ENCODE measurements around the gene AUTS2.

AUTS2 gene

GRCh38 chr7:70435634-70436033 is 837.4 kb downstream of the AUTS2 start:
- no peak for DNase-seq (ENCODE audit: low read depth in 2 of 2, low spot score in 1 of 2)

GRCh38 chr7:70436790-70437350 is 838.6 kb downstream of the AUTS2 start:
- DNase-seq (ENCODE audit: low read depth in 2 of 2, low spot score in 1 of 2), result no peak

- no peak for DNase-seq (ENCODE audit: low read depth in 2 of 2, low spot score in 1 of 2)
Observed at GRCh38 chr7:70439651-70440050, 841.4 kb downstream of the AUTS2 start.

- DNase-seq (ENCODE audit: low read depth in 2 of 2, low spot score in 1 of 2), result no peak
Observed at GRCh38 chr7:70446448-70447143, 848.3 kb downstream of the AUTS2 start.

- no peak for DNase-seq (ENCODE audit: low read depth in 2 of 2, low spot score in 1 of 2)
Observed at GRCh38 chr7:70448312-70448906, 850.1 kb downstream of the AUTS2 start.

GRCh38 chr7:70450731-70451130 is 852.5 kb downstream of the AUTS2 start:
- no peak for DNase-seq (ENCODE audit: low read depth in 2 of 2, low spot score in 1 of 2)

- DNase-seq (ENCODE audit: low read depth in 2 of 2, low spot score in 1 of 2), result no peak
Observed at GRCh38 chr7:70455925-70456324, 857.6 kb downstream of the AUTS2 start.

GRCh38 chr7:70456719-70457118 is 858.4 kb downstream of the AUTS2 start:
- no peak for DNase-seq (ENCODE audit: low read depth in 2 of 2, low spot score in 1 of 2)

GRCh38 chr7:70457482-70457881 is 859.2 kb downstream of the AUTS2 start:
- DNase-seq (ENCODE audit: low read depth in 2 of 2, low spot score in 1 of 2), result no peak

- DNase-seq (ENCODE audit: low read depth in 2 of 2, low spot score in 1 of 2), result no peak
Observed at GRCh38 chr7:70457883-70458680, 859.8 kb downstream of the AUTS2 start.

GRCh38 chr7:70458745-70459144 is 860.5 kb downstream of the AUTS2 start:
- DNase-seq (ENCODE audit: low read depth in 2 of 2, low spot score in 1 of 2), result no peak

GRCh38 chr7:70459546-70459945 is 861.3 kb downstream of the AUTS2 start:
- no peak for DNase-seq (ENCODE audit: low read depth in 2 of 2, low spot score in 1 of 2)

GRCh38 chr7:70460071-70460470 is 861.8 kb downstream of the AUTS2 start:
- no peak for DNase-seq (ENCODE audit: low read depth in 2 of 2, low spot score in 1 of 2)

- DNase-seq (ENCODE audit: low read depth in 2 of 2, low spot score in 1 of 2), result no peak
Observed at GRCh38 chr7:70460562-70460961, 862.3 kb downstream of the AUTS2 start.

- DNase-seq (ENCODE audit: low read depth in 2 of 2, low spot score in 1 of 2), result no peak
Observed at GRCh38 chr7:70463352-70463938, 865.2 kb downstream of the AUTS2 start.

- DNase-seq (ENCODE audit: low read depth in 2 of 2, low spot score in 1 of 2), result no peak
Observed at GRCh38 chr7:70466725-70467364, 868.6 kb downstream of the AUTS2 start.

- no peak for DNase-seq (ENCODE audit: low read depth in 2 of 2, low spot score in 1 of 2)
Observed at GRCh38 chr7:70470746-70471145, 872.5 kb downstream of the AUTS2 start.

- no peak for DNase-seq (ENCODE audit: low read depth in 2 of 2, low spot score in 1 of 2)
Observed at GRCh38 chr7:70472601-70473237, 874.4 kb downstream of the AUTS2 start.

- DNase-seq (ENCODE audit: low read depth in 2 of 2, low spot score in 1 of 2), result no peak
Observed at GRCh38 chr7:70474639-70475234, 876.5 kb downstream of the AUTS2 start.
